Measurements from ENCODE around the gene TTC9.
A peak's percentile ranks its signal among the peaks of the same experiment; 100 is the strongest.

The TTC9 gene

DNA sequence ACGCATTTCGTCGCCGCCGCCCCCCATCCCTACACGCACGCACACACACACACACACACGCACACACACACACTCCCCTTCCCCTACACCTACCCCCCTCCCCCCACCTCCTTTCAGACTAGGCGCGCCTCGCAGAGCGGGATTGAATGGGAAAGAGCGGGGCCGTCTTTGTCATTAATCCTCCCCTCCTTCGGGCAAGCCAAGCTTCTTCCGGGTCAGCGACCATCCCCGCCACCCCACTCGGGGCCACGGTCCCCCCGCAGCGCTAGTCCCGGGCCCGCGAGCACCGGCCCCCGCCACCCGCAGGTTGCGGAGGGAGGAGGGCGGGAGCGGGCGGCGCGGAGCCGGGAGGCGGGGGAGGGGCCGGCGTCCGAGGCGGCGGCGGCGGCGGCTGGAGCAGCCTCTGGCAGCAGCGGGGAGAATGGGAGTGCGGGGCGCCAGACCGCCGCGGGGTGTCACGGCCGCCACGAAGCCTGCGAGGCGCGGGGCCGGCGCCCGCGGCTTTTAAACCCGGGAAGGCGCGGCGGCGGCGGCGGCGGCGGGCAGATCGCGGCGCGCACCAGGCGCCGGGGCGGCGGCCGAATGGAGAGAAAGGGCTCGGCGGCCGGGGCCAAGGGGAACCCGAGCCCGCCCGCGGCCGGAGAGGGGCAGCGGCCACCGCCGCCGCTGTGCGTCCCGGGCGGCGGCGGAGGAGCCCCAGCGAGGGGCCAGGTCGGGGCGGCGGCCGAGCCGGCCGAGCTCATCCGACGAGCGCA lies at the start of gene TTC9:
Gene TTC9, plus strand, starts transcription at position 369 of the 755 bp plus-strand sequence. Its CDS starts 214 bp downstream, at position 583.
- DNase-seq (ENCODE audit: low read depth, low spot score) = peak; percentile 51

- no peak for DNase-seq (ENCODE audit: low read depth, low spot score)
These were observed 47.3 kb upstream of the TTC9 start for GRCh38 chr14:70594461-70594860.

DNA sequence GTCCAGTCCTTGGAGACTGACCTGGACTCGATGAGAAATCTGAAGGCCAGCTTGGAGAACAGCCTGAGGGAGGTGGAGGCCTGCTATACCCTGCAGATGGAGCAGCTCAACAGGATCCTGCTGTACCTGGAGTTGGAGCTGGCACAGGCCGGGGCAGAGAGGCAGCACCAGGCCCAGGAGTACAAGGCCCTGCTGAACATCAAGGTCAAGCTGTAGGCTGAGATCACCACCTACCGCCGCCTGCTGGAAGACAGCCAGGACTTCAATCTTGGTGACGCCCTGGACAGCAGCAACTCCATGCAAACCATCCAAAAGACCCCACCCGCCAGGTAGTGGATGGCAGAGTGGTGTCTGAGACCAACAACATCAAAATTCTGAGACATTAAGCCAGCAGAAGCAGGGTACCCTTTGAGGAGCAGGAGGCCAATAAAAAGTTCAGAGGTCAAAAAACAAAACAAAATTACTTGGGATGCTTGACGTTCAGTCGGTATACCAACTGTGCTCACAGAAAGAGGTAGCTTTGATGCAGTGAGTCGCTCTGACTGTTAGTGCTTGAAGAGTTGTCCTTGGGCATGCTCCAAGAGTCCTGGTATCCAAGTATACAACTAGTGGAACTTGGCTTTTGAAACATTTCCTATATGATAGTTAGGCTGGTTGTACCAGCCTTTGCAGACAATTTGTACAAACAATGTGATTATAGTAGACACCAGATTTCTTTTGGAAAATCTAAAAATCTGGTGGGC lies 46.1 kb upstream of the TTC9 start:
- peak; percentile 25 for DNase-seq (ENCODE audit: low read depth, low spot score)

GRCh38 chr14:70597731-70598130 lies 44.0 kb upstream of the TTC9 start:
- DNase-seq (ENCODE audit: low read depth, low spot score) = no peak

DNA sequence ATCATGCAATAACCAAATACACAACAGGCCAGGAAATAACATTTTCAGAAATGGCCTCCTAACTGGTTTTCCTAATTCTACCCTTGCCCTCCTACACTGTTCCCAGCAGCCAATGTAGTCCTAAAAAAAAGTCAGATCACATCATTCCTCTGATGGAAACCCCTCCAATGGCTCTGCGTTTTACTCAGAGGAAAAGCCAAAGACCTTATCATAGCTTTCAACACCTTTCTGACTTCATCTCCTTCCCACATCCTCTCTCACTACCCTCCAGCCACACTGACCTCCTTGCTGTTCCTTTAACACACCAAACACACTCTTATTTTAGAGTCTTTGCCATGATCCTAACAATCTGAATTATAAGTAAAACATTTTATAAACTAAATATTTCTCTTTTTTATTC lies 42.4 kb upstream of the TTC9 start:
- no peak for DNase-seq (ENCODE audit: low read depth, low spot score)

DNA sequence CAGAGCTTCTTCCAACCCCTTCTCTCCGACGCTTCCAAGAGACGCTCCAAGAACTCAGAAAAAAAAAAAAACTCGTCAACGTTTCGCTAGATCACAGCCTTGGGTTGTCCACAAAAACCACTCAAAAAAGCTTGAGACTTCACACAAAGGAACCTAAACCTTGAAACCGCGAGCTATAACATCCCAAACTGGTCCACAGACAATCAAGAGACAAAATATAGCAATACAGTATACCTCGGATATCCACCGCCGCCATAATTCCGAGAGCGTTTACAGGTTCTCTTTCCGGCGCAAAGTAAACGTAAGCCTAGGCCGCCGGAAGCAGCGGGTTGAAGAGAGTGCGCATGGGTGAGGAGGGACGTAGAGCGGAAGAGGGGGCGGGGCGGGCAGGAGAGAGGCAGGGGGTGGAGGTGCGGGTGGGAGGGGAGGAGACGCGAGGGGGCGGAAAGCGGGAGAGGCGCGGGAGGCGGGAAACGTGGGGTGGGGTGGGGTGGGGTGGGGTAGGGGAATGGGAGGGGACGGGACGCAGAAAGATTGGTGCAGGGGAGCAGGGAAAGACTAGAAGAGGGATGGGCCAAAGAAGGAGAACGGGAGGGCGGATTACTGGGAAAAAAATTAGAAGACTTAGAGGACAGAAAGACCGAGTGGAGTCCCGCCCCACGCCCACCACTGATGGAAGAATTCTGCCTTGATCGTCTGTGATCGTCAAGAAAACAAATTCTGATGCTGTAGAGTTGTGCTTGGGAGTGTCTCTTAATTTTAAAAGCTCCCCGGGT lies 41.1 kb upstream of the TTC9 start, which contains the start of gene MED6:
Gene MED6, minus strand, starts transcription at position 274 of the 776 bp plus-strand sequence. Its CDS starts 18 bp downstream, at position 256.
- DNase-seq (ENCODE audit: low read depth, low spot score) = peak; percentile 97

DNA sequence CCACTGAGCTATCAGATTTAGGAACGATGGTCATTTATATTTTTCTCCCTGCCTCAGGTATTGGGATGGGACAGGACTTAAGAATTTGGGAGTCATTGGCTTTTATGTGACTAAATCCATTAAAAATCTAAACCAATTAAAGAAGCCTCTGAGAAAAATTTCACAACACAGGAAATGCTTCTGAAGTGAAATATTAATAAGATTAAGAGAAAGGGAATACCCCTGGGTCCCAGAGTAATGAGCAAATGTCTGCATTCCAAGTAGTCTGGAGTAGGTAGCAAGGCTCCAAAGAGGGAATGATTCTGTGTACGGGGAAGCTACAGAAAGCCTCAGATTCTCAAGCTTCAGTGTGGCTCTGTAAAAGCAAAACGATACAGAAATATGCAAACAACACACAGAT lies 40.6 kb upstream of the TTC9 start:
- DNase-seq (ENCODE audit: low read depth, low spot score) = peak; percentile 24

DNA sequence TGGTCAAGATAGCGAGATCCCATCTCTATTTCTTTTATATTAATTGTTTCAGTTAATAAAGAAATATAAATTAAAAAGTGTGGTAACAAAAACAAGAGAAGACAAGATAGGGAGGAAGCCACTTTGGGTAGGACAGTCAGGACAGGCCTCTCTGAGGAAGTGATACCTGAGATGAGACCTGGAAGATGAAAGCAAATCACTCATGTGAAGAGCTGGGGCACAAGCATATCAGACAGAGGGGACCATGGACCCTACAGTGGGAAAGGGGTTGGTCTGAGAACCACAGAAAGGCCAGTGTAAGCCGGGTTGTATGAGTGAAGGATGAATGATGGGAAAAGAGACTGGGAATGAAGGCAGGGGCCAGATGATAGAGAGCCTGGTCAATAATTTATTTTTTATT lies 39.5 kb upstream of the TTC9 start:
- DNase-seq (ENCODE audit: low read depth, low spot score) = no peak

DNA sequence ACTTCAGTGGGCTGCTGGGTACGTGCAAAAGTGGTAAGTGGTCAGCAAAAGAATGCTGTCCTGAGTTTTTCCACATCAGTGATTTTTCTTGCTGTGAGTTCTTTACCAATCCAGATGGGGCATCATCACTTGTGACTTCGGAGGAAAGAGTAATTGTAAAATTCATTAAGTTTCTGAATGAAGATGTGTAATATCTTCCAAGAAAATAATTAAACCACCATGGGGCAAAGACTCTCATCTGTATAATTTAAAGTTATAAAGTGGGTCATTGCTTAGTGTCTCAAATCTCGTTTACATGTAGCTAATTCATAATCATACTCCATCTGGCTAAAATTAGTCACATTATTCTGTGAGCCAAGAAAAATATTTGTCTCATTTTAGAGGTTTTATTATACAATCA lies 30.5 kb upstream of the TTC9 start:
- DNase-seq (ENCODE audit: low read depth, low spot score) = no peak

- no peak for DNase-seq (ENCODE audit: low read depth, low spot score)
These were observed 25.1 kb upstream of the TTC9 start for GRCh38 chr14:70616646-70617045.

DNA sequence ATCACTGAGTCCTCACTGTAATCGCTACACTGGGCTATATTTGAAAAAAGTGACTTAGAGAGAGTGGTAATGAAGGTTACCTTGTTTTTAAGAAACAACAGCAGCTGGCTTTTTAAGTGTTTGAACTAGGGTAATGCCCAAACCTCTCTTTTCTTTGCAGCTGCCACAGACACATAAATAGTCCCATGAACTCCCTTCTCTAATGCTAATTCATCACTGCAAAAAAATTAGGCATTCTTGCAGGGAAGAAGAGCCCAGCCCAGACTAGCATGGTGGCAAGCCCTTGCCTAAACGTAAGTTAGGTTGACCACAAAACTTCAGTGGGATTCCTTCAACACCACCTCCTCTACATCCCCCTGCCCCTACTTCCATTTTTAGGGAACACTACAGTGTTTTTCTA lies 23.4 kb upstream of the TTC9 start:
- no peak for DNase-seq (ENCODE audit: low read depth, low spot score)

GRCh38 chr14:70619708-70620107 lies 22.0 kb upstream of the TTC9 start:
- no peak for DNase-seq (ENCODE audit: low read depth, low spot score)

GRCh38 chr14:70622111-70622712 lies 19.5 kb upstream of the TTC9 start:
- DNase-seq (ENCODE audit: low read depth, low spot score) = peak; percentile 71

DNA sequence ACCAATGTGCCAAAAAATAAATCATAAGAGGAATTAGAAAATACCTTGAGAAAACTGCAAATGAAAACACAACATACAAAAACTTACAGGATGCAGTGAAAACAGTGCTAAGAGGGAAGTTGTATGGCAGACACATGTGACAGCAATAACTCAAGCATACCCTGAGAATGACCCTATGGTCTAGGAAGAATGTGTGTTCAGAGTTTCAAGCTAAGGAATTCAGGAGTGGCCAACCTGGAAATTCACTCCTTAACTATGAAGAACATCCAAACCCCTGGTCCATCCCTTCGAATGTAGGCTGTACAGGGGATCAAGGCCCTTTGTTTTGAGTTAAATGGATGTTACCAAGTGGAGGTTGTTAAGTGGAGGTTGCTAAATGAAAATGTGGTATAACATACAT lies 16.7 kb upstream of the TTC9 start:
- DNase-seq (ENCODE audit: low read depth, low spot score) = peak; percentile 10

DNA sequence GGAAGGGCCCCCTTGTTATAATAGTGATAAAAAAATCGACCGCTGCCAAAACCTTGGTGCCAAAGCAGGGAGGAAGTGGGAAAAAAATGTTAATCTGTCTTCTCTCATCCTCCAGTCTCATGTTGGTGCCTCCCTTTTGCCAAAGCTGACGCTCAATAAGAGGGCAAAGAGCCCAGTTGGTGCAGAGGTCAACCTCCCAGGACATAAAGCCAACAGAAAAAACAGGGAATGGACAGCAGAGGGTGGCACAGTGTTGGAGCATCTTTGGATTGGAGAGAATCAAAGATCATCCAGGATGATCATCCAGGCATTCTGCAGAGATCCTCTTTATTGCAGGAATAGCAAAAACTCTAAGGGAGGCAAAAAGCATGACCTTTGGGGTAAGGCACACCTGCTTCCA lies 9.8 kb upstream of the TTC9 start:
- DNase-seq (ENCODE audit: low read depth, low spot score) = no peak

DNA sequence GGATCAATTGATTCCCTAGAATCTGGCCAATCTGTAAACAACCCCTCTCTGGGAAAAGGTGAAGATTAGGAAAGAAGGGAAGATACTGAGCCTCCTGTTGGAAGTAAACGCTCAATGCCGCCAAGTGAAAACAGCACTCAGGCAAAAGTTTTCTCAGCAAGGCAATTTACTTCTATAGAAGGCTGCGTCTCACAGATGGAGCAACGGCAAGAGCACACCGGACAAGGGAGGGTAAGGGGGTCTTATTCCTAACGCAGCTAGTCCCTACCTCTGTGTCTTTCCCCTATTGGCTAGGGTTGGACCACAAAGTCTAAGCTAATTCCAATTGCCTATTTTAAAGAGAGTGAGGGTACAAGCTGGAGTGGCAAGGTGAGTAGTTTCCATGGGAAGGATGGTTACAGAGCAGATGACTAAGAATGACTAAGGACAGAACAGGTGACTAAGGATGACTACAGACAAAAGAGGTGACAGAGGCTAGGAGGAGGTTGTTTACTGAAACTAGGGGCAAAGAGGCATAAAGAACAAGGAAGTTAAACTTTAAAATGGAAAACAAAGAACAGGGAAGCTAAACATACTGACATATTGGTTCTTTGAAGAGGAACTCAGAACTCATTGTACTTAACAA lies 5.6 kb upstream of the TTC9 start:
- no peak for DNase-seq (ENCODE audit: low read depth, low spot score)

GRCh38 chr14:70638416-70638815 lies 3.3 kb upstream of the TTC9 start:
- DNase-seq (ENCODE audit: low read depth, low spot score) = no peak

GRCh38 chr14:70640938-70641547 lies 673 bp upstream of the TTC9 start:
- DNase-seq (ENCODE audit: low read depth, low spot score) = peak; percentile 43

DNA sequence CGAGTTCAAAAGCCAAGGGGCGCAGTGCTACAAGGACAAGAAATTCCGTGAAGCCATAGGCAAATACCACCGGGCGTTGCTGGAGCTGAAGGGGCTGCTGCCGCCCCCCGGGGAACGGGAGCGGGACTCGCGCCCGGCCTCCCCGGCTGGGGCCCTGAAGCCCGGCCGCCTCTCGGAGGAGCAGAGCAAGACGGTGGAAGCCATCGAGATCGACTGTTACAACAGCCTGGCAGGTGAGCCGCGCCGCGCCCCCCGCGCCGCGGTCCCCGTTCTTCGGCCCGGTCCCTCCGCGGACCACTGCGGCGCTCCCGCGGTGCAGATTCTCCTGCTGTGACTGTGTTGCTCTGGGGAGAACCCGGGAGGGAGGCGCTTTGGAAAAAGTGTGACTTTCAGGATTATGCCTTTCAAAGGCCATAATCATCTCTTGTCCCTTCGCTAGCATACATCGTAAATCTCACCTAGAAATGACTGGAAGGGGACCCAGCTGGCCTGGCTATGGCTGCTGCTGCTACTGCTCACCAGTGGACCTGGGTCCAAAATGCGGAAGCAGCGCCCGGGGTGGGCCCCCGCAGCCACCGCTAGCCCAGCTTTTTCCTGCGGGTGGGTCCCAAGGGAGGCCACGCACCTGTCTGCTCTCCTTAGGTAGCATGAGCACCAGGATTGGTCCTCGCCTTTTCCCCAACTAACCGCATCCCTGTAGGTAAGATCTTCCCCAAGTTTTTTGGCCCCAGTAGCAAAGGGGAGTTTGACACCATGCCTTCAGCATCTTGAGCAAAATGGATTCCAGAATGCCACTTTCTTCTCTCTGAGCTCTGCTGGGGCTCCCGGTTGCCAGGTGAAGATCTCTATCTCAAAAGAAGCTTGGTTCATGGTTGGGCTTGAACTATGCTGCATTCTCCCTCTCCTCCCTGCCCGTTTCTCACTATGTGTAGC lies 853 bp downstream of the TTC9 start:
- DNase-seq (ENCODE audit: low read depth, low spot score) = no peak

- DNase-seq (ENCODE audit: low read depth, low spot score) = no peak
These were observed 2.3 kb downstream of the TTC9 start for GRCh38 chr14:70643967-70644366.
